Subcutaneous abdominal adipose tissue (tissue), 5 donors: ENCODE data around the gene TMED6.
"Not testable (repeated sequence)": the region's sequence is repeated elsewhere in the genome, so short reads cannot be mapped to it uniquely, and the experiment has no call there.

Experiments used
- H3K27ac ChIP-seq: one replicate; pipeline ENCODE4 v1.7.0; 2013; ENCODE audit warnings: low read depth, mild to moderate bottlenecking, inconsistent platforms, low read length, moderate library complexity
- H3K27me3 ChIP-seq, 5 donors: one replicate each; pipeline ENCODE4 v1.7.0; 2013; ENCODE audit warnings: low read length in 5 of 5, inconsistent platforms in 1 of 5; ENCODE audit not compliant: control insufficient read depth in 5 of 5, insufficient read depth in 4 of 5
- H3K36me3 ChIP-seq, 5 donors: one replicate each; pipeline ENCODE4 v1.7.0; 2013; ENCODE audit warnings: low read length in 5 of 5; ENCODE audit not compliant: control insufficient read depth in 5 of 5, insufficient read depth in 5 of 5
- H3K4me1 ChIP-seq, 5 donors: one replicate each; pipeline ENCODE4 v1.7.0; 2013; ENCODE audit warnings: low read length in 5 of 5, mild to moderate bottlenecking in 3 of 5, moderate library complexity in 1 of 5; ENCODE audit not compliant: control insufficient read depth in 5 of 5, insufficient read depth in 5 of 5
- H3K4me3 ChIP-seq, 5 donors: one replicate each; pipeline ENCODE4 v1.7.0; 2013; ENCODE audit warnings: low read length in 5 of 5, low read depth in 1 of 5
- H3K9ac ChIP-seq, 5 donors: one replicate each; pipeline ENCODE4 v1.7.0; 2013; ENCODE audit warnings: low read length in 5 of 5, mild to moderate bottlenecking in 4 of 5, moderate library complexity in 3 of 5
- H3K9me3 ChIP-seq, 5 donors: one replicate each; pipeline ENCODE4 v1.7.0; 2013; ENCODE audit warnings: low read length in 5 of 5; ENCODE audit not compliant: control insufficient read depth in 5 of 5
- donor health status: healthy.
- donor health status: healthy.
- donor health status: healthy.
- donor health status: healthy.
- donor health status: healthy.

Gene TMED6

DNA sequence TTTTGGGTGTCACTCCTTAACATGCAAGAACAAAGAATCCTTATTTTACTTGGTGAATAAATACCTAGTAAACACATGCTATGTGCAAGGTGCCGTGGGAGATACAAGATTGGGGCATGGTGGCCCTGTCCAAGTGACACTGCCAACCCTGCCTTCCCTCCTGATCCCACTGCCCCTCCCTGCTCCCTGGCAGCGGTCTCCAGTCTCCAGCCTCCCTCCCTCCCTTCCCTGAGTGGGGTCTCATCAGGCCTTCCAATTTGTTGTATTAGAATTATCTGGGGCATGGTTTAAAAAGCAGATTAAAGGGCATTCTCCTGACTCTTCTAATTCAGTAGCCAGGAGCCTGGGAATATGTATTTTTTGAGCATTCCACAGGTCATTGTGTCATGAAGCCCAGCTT lies 12.5 kb upstream of the TMED6 start:
- H3K9ac ChIP-seq, result no peak overlapping the region
- peaks cover 9 to 82% (median 64%) of the 10 kb centered on the region in 5 donors for H3K36me3 ChIP-seq
- no peak overlapping the region for H3K4me3 ChIP-seq
- H3K9me3 ChIP-seq, result no peaks in the 10 kb centered on the region
- peaks cover 0 to 3% (median 0%) of the 10 kb centered on the region in 5 donors for H3K4me1 ChIP-seq
- H3K27ac ChIP-seq, result no peak overlapping the region
- no peaks in the 10 kb centered on the region for H3K27me3 ChIP-seq

DNA sequence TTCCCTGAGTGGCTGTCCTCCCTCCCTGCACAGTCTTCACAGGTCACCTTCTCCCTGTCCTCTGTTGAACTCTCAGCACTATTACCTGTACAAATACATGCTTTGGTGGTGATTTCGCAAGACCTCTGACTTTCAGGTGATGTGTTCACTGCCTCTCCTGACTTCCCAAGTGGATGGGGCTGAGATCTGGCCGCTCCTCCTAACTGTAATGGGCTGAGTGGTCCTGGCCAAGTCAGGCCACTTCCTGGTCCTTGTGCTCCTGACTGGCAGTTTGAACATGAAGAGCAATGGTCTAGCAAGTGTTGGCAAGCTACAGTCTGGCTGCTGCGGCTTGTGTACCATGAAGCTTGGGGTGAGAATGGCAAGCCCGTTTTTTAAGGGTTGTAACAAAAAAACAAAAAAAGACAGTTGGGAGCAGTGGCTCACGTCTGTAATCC lies 11.7 kb upstream of the TMED6 start:
- Histone ChIP-seq H3K27ac (no peak overlapping the region), H3K4me3 (no peak overlapping the region), H3K4me1 (peaks cover 0 to 3% (median 0%) of the 10 kb centered on the region in 5 donors), H3K9me3 (no peaks in the 10 kb centered on the region), H3K36me3 (peaks cover 9 to 75% (median 59%) of the 10 kb centered on the region in 5 donors), H3K27me3 (no peaks in the 10 kb centered on the region), H3K9ac (no peak overlapping the region)

DNA sequence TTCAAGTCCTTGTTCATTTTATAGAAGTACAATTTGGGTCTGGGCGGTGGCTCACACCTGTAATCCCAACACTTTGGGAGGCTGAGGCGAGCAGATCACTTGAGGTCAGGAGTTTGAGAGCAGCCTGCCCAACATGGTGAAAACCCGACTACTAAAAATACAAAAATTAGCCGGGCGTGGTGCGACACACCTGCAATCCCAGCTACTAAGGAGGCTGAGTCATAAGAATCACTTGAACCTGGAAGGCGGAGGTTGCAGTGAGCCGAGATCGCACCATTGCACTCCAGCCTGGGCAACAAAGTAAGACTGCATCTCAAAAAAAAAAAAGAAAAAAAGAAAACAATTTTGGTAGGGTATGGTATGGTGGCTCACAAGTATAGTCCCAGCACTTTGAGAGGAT lies 8.5 kb upstream of the TMED6 start:
- not testable (repeated sequence) for H3K9me3 ChIP-seq, H3K27ac ChIP-seq, H3K4me3 ChIP-seq, H3K9ac ChIP-seq, H3K27me3 ChIP-seq, H3K4me1 ChIP-seq
- peaks cover 18 to 68% (median 44%) of the 10 kb centered on the region in 5 donors for H3K36me3 ChIP-seq

DNA sequence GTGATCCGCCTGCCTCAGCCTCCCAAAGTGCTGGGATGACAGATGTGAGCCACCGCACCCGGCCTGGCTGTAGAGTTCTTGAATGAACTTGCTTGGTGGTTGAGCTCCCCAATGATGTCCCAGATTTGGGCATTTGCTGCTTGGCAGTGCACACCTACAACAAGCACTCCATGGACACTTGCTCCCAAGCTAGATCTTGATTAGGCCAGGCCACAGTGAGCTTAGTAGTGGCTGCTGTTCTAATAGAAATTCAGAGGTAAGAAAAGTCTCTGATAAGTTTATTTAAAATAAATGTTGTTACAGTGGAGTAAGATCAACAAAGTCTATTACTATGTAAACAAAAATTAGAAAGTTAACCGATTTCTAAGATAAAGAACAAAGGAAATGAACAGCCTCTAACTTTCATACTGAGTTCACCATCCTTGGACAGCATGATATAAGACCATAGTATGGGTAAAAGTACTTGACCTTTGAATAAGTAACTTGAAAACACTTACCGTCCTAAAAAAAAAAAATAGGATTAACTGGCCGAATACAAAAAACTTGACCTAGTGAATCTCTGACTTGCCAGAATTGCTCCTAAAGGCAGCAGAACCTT lies 951 bp downstream of the TMED6 start:
- H3K9ac ChIP-seq, result no peak overlapping the region
- no peaks in the 10 kb centered on the region for H3K9me3 ChIP-seq
- peaks cover 2 to 30% (median 22%) of the 10 kb centered on the region in 5 donors for H3K36me3 ChIP-seq
- H3K27ac ChIP-seq, result no peak overlapping the region
- H3K27me3 ChIP-seq, result no peaks in the 10 kb centered on the region
- H3K4me3 ChIP-seq, result no peak overlapping the region
- H3K4me1 ChIP-seq, result no peaks in the 10 kb centered on the region

DNA sequence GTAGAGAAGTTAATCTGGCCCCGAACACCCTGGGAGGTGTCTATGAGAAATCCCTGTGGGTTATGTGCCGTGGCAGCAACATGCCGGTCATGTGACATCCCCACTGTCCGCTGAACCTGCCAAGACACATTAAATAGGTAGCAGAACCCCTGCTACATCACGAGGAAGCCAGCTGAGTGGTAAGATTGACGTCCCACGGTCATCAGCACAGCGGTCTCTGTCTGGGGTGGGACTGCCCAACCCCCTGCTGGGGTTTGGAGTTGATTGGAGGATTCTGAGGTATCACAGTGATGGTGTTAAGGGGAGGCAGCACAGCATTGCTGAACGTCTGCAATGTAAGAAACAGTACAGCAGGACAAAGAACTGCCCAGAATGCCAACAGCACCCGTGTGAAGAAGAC lies 2.0 kb downstream of the TMED6 start:
- Histone ChIP-seq H3K9me3 (no peaks in the 10 kb centered on the region), H3K9ac (no peak overlapping the region), H3K4me3 (no peak overlapping the region), H3K27me3 (no peaks in the 10 kb centered on the region), H3K27ac (no peak overlapping the region), H3K36me3 (peaks cover 0 to 24% (median 18%) of the 10 kb centered on the region in 5 donors), H3K4me1 (no peaks in the 10 kb centered on the region)

DNA sequence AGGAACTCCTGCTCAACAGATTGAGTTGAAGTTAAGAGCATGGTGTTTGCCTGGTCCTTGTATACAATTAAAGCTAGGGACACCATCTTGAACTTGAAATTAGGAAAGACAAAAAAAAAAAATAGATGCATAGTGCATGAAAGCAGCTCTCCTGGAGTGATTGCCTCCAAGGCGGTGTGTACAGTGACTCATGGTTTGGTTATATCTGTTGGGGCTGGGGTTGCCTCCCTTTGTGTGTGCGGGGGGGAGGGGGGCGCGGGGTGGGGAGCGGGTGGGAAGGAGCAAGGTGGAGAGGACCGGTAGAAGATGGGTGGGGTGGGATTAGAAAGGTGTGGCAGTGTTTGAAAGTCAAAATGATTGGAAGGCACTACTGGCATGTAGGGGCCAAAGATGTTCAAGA lies 3.4 kb downstream of the TMED6 start:
- no peaks in the 10 kb centered on the region for H3K9me3 ChIP-seq
- H3K36me3 ChIP-seq, result peaks cover 1 to 25% (median 17%) of the 10 kb centered on the region in 5 donors
- no peak overlapping the region for H3K27ac ChIP-seq
- no peaks in the 10 kb centered on the region for H3K4me1 ChIP-seq
- H3K4me3 ChIP-seq, result no peak overlapping the region
- H3K27me3 ChIP-seq, result no peaks in the 10 kb centered on the region
- H3K9ac ChIP-seq, result no peak overlapping the region

DNA sequence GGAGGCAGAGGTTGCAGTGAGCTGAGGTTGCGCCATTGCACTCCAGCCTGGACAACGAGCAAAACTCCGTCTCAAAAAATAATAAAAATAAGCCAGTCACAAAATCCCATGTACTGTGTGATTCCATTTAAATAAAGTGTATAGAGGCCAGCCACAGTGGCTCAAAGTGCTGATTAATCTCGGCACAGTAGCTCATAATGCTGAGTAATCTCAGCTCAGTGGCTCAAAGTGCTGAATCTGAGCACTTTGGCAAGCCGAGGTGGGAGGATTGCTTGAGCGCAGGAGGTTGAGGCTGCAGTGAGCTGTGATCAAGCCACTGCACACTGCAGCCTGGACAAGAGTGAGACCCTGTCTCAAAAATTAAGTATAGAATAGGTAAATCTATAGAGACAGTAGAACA lies 4.9 kb downstream of the TMED6 start:
- Histone ChIP-seq H3K36me3 (peaks cover 12 to 22% (median 18%) of the 10 kb centered on the region in 5 donors), H3K4me1 (no peaks in the 10 kb centered on the region), H3K27me3 (no peaks in the 10 kb centered on the region), H3K4me3 (no peak overlapping the region), H3K27ac (no peak overlapping the region), H3K9ac (no peak overlapping the region), H3K9me3 (no peaks in the 10 kb centered on the region)

DNA sequence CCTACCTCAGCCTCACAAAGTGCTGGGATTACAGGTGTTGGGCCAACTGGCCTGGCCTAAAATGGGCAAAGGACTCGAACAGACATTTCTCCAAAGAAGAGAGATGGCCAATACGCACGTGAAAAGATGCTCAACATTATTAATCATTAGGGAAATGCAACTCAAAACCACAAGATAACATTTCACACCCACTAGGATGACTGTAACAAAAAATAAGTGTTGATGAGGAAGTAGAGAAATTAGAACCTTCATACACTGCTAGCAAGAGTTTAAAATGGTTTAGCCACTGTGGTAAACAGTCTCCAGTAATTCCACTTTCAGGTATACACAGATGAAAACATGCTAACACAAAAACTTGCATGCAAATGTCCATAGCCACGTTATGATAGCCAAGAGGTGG lies 5.7 kb downstream of the TMED6 start:
- H3K27ac ChIP-seq, result no peak overlapping the region
- H3K9ac ChIP-seq, result no peak overlapping the region
- H3K27me3 ChIP-seq, result no peaks in the 10 kb centered on the region
- H3K9me3 ChIP-seq, result no peaks in the 10 kb centered on the region
- H3K36me3 ChIP-seq, result peaks cover 14 to 26% (median 24%) of the 10 kb centered on the region in 5 donors
- H3K4me1 ChIP-seq, result peaks cover 0 to 4% (median 1%) of the 10 kb centered on the region in 5 donors
- H3K4me3 ChIP-seq, result no peak overlapping the region

DNA sequence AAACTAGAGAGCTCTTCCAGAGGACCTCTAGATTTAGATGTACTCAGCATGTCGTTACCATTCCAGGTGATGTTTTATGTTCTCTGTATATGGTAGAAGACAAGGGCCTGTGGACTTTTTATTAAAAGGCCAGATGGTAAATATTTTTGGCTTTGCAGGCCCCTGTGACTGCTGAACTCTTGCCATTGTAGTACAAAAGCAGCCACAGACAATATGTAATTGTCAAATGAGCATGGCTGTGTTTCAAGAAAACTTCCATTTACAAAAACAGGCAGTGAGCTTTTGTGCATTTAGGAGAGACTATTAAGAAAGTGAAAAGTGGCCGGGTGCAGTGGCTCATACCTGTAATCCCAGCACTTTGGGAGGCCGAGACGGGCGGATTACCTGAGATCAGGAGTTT lies 7.4 kb downstream of the TMED6 start:
- H3K9ac ChIP-seq, result no peak overlapping the region
- no peak overlapping the region for H3K27ac ChIP-seq
- H3K27me3 ChIP-seq, result no peaks in the 10 kb centered on the region
- H3K4me3 ChIP-seq, result no peak overlapping the region
- H3K4me1 ChIP-seq, result peaks cover 7 to 17% (median 10%) of the 10 kb centered on the region in 5 donors
- no peaks in the 10 kb centered on the region for H3K9me3 ChIP-seq
- peaks cover 13 to 18% (median 18%) of the 10 kb centered on the region in 5 donors for H3K36me3 ChIP-seq

DNA sequence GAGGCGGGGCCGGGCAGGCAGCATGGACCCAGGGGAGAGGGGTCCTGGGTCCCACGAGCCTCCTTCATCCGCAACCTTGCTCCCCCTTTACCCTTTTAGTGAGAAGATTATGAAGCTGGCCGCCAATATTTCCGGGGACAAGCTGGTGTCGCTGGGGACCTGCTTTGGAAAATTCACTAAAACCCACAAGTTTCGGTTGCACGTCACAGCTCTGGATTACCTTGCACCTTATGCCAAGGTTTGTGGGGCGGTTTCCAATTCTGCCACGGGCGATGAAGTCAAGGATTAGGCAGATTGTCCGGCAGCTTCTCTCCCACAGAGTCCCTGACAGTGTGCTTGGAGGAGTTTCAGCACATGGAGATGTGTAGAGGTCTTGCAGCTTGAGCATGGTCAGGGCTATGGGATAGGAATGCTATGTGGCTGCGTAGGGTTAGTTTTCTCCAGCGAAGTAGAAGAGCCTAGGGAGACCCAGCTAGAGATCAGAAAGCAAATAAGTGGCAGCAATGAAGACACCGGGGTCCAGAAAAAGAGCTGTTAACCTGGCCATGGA lies 11.4 kb downstream of the TMED6 start:
- H3K27ac ChIP-seq, result peak overlapping the region; percentile 94
- H3K9me3 ChIP-seq, result no peaks in the 10 kb centered on the region
- peaks cover 19 to 33% (median 29%) of the 10 kb centered on the region in 5 donors for H3K36me3 ChIP-seq
- peaks cover 10 to 35% (median 26%) of the 10 kb centered on the region in 5 donors for H3K4me1 ChIP-seq
- no peaks in the 10 kb centered on the region for H3K27me3 ChIP-seq
- H3K9ac ChIP-seq, result peak overlapping the region; percentile 77 to 98 (median 92)
- peak overlapping the region; percentile 76 to 94 (median 83) for H3K4me3 ChIP-seq
